Endothelial cell of umbilical vein (primary cell): ENCODE measurements around the gene APH1A. TPM values are rescaled to one million over a fixed set of nuclear protein-coding genes. Genes with fewer than 3 reads are reported as not detected.

Source experiments
- BruUV-seq: library from RNA; stranded (reverse); fragments of 400-500 nt; replicated peaks from 2 replicates; lab custom pipeline; 2021; lab: Mats Ljungman, UMichigan
- CTCF ChIA-PET: fragments of 300-600, 350-600 bp; sonication (Branson Sonifier 250); formaldehyde crosslinking; loops from one replicate; lab custom pipeline; 2021; ENCODE audit warnings: antibody characterized with exemption, inconsistent platforms; lab: Charles Lee
- POLR2A ChIA-PET: fragments of 300-600, 350-600 bp; sonication (Branson Sonifier 250); formaldehyde crosslinking; loops from one replicate; lab custom pipeline; 2021; ENCODE audit warnings: antibody characterized with exemption, inconsistent platforms; lab: Charles Lee
- DNase-seq: peaks from one replicate; pipeline ENCODE4 v3.0.0-alpha.2; 2011; ENCODE audit warnings: low read depth, low spot score
- FAIRE-seq: peaks from 2 replicates; lab custom pipeline; 2011; peaks lifted over from hg19 to GRCh38; lab: Jason Lieb, UNC
- H2AFZ ChIP-seq: 2 replicates; pipeline ENCODE4 v1.6.0; 2012; ENCODE audit warnings: low read depth, low read length, control low read depth, inconsistent platforms
- H3K27ac ChIP-seq: 2 replicates; pipeline ENCODE4 v1.5.1; 2011; ENCODE audit warnings: low read depth, mild to moderate bottlenecking, control low read depth, low read length, moderate library complexity; ENCODE audit not compliant: insufficient read depth
- H3K27me3 ChIP-seq, 2 experiments: 2 replicates each; pipeline versions ENCODE4 v1.6.0 to v1.6.1; 2011; ENCODE audit warnings: low read length in 2 of 2, mixed read lengths in 1 of 2; ENCODE audit not compliant: control insufficient read depth in 2 of 2, insufficient read depth in 2 of 2
- H3K36me3 ChIP-seq, 2 experiments: 2 replicates in 1 of 2; 3 replicates in 1 of 2; pipeline ENCODE4 v1.5.1; 2011; ENCODE audit warnings: low read length in 2 of 2, mild to moderate bottlenecking in 1 of 2, moderate library complexity in 1 of 2; ENCODE audit not compliant: control insufficient read depth in 2 of 2, insufficient read depth in 2 of 2; ENCODE audit errors: extremely low read depth in 1 of 2
- H3K4me1 ChIP-seq: 3 replicates; pipeline ENCODE4 v1.5.1; 2011; ENCODE audit warnings: mild to moderate bottlenecking, low read length; ENCODE audit not compliant: control insufficient read depth, insufficient read depth; ENCODE audit errors: extremely low read depth
- H3K4me2 ChIP-seq: 2 replicates; pipeline ENCODE4 v1.6.1; 2011; ENCODE audit warnings: low read length, control low read depth, mixed read lengths; ENCODE audit not compliant: insufficient read depth
- H3K4me3 ChIP-seq, 3 experiments: fragments of 200-600 bp in 1 of 3; sonication (generic), shearing (Covaris generic) in 1 of 3; replicated peaks in 1 of 3; 2 replicates each; pipeline ENCODE4 v1.5.1; 2011 to 2016; ENCODE audit warnings: control low read depth in 3 of 3, low read length in 3 of 3, mild to moderate bottlenecking in 2 of 3, inconsistent platforms in 1 of 3, low read depth in 1 of 3, moderate library complexity in 1 of 3; ENCODE audit not compliant: insufficient read depth in 1 of 3
- H3K79me2 ChIP-seq: 2 replicates; pipeline ENCODE4 v1.6.0; 2012; ENCODE audit warnings: low read length, inconsistent platforms; ENCODE audit not compliant: control insufficient read depth, insufficient read depth
- H3K9ac ChIP-seq: replicated peaks from 2 replicates; pipeline ENCODE3; 2011; ENCODE audit warnings: low read length, control low read depth; ENCODE audit not compliant: insufficient read depth; ENCODE audit errors: extremely low read depth
- H3K9me1 ChIP-seq: replicated peaks from 3 replicates; pipeline ENCODE4 v1.6.0; 2011; ENCODE audit warnings: mild to moderate bottlenecking, low read length; ENCODE audit not compliant: control insufficient read depth, insufficient read depth; ENCODE audit errors: extremely low read depth
- H3K9me3 ChIP-seq: replicated peaks from 2 replicates; pipeline ENCODE4 v1.5.1; 2012; ENCODE audit warnings: low read length, inconsistent platforms; ENCODE audit not compliant: control insufficient read depth, insufficient read depth
- H4K20me1 ChIP-seq: replicated peaks from 2 replicates; pipeline ENCODE3; 2011; ENCODE audit warnings: mild to moderate bottlenecking, low read length; ENCODE audit not compliant: control insufficient read depth, insufficient read depth; ENCODE audit errors: extremely low read depth
- FOS ChIP-seq: IDR thresholded peaks from 2 replicates; pipeline ENCODE4 v1.6.1; 2011; ENCODE audit warnings: mild to moderate bottlenecking, low read length, moderate library complexity, borderline replicate concordance; ENCODE audit not compliant: insufficient read depth
- JUN ChIP-seq: IDR thresholded peaks from 2 replicates; pipeline ENCODE4 v1.6.1; 2011; ENCODE audit warnings: borderline replicate concordance, low read depth; ENCODE audit not compliant: insufficient read length, insufficient read depth
- MAX ChIP-seq: IDR thresholded peaks from 2 replicates; pipeline ENCODE4 v1.6.1; 2011; ENCODE audit not compliant: insufficient read depth, insufficient read length
- MYC ChIP-seq: IDR thresholded peaks from one replicate; pipeline ENCODE4 v1.6.1; 2011; ENCODE audit warnings: mild to moderate bottlenecking, low read depth, low read length
- POLR2AphosphoS5 ChIP-seq: IDR thresholded peaks from 2 replicates; pipeline ENCODE4 v1.6.1; 2012; ENCODE audit warnings: low read depth, mild to moderate bottlenecking, control low read depth, low read length, moderate library complexity; ENCODE audit not compliant: insufficient read depth
- dilution Hi-C: fragments of 300-500 bp; cut with MboI; formaldehyde crosslinking; loops from one replicate; pipeline ENCODE4 v1.15.0; 2019; ENCODE audit warnings: low sequenced_read_pairs; ENCODE audit not compliant: extremely low pct_ligation_motif_present
- intact Hi-C: fragments of 100-400 bp; cut with micrococcal nuclease; formaldehyde crosslinking; loops from one replicate; pipeline ENCODE4 v1.10.0; 2022
- polyA plus RNA-seq, 4 experiments: library from polyadenylated mRNA; depleted of rRNA in 3 of 4; stranded (reverse) in 3 of 4; unstranded in 1 of 4; fragments of >200 nt; gene quantifications; 2 replicates each; pipeline versions ENCODE4 v1.2.1 to v1.2.3, GENCODE V29; 2011 to 2012; ENCODE audit warnings: missing spikeins in 1 of 4
- total RNA-seq: library from RNA; stranded (reverse); gene quantifications from 2 replicates; pipeline ENCODE4 v1.2.3, GENCODE V29; 2021

APH1A gene
- total and polyA plus RNA-seq, 2 donors (not counting 3 experiments of a cell fraction or from before 2014, with no cell fraction given), result 165 to 325 TPM

GRCh38 chr1:150235294-150235851, 33.4 kb downstream of the APH1A start:
- dilution Hi-C loops (no loop called here), intact Hi-C loops (loop anchor here (5.0 to 10.0 kb wide), 2 partner anchors 132 to 959 kb away; partner anchors contain the start of genes PIP5K1A and VPS72)
- ChIA-PET POLR2A (no interaction called here), CTCF (interaction anchor here (1.1 to 1.2 kb wide), 2 partner anchors 46 to 48 kb away, joined by 3 to 5 read pairs; no protein-coding TSS in a partner anchor)
- H3K4me3 ChIP-seq, result peak overlapping the region; percentile 72 to 95 (median 86)
- peaks cover 40% of the 10 kb centered on the region for H3K79me2 ChIP-seq
- peak overlapping the region; percentile 91 for H3K9ac ChIP-seq
- FAIRE-seq, result no peak
- H3K4me2 ChIP-seq, result peak overlapping the region; percentile 96
- H2AFZ ChIP-seq, result peak overlapping the region; percentile 84
- H3K27me3 ChIP-seq, result no peaks in the 10 kb centered on the region
- peak; percentile 41 for DNase-seq
- no peaks in the 10 kb centered on the region for H3K9me3 ChIP-seq
- no peaks in the 10 kb centered on the region for H3K9me1 ChIP-seq
- no peaks in the 10 kb centered on the region for H4K20me1 ChIP-seq
- TF ChIP-seq MYC (no peak), FOS (peak; percentile 40)
- H3K36me3 ChIP-seq, result no peaks in the 10 kb centered on the region
- no TSS peak for BruUV-seq
- peaks cover 11% of the 10 kb centered on the region for H3K4me1 ChIP-seq
- peak overlapping the region; percentile 61 for H3K27ac ChIP-seq

- Histone ChIP-seq H3K4me2 (peak overlapping the region; percentile 96), H3K9ac (peak overlapping the region; percentile 91), H3K36me3 (no peaks in the 10 kb centered on the region), H3K4me3 (peak overlapping the region; percentile 72 to 95 (median 86)), H3K4me1 (peaks cover 11% of the 10 kb centered on the region), H4K20me1 (no peaks in the 10 kb centered on the region), H3K9me1 (no peaks in the 10 kb centered on the region), H3K27ac (peak overlapping the region; percentile 61), H3K27me3 (no peaks in the 10 kb centered on the region), H3K9me3 (no peaks in the 10 kb centered on the region), H2AFZ (peak overlapping the region; percentile 84), H3K79me2 (peaks cover 40% of the 10 kb centered on the region)
- ChIA-PET CTCF (interaction anchor here (1.2 to 1.8 kb wide), 2 partner anchors 22 to 48 kb away, joined by 3 to 6 read pairs; no protein-coding TSS in a partner anchor), POLR2A (no interaction called here)
- intact Hi-C loops, result loop anchor here (5.0 to 10.0 kb wide), 2 partner anchors 133 to 960 kb away; partner anchors contain the start of genes PIP5K1A and VPS72
- dilution Hi-C loops, result no loop called here
- peak; percentile 72 for FAIRE-seq
- DNase-seq, result peak; percentile 76
- TSS peak; percentile 75 for BruUV-seq
- TF ChIP-seq POLR2AphosphoS5 (peak; percentile 33), JUN (no peak), MAX (no peak)
Measured at GRCh38 chr1:150234566-150235293, 34.1 kb downstream of the APH1A start.
